GM19397 (cell line): Measurements from ENCODE around the gene FRMD6.

Experiments used
- ATAC-seq: cut with Tn5 transposase; IDR thresholded peaks from one replicate; pipeline ENCODE4 v1.9.1; 2021; ENCODE audit warnings: mild to moderate bottlenecking, moderate library complexity; ENCODE audit not compliant: unreplicated experiment

FRMD6 gene

GRCh38 chr14:51661504-51661903 lies 9.8 kb downstream of the FRMD6 start:
- no peak for ATAC-seq

- ATAC-seq: no peak
These were observed 12.1 kb downstream of the FRMD6 start for GRCh38 chr14:51663783-51664326.

- ATAC-seq: no peak
These were observed 14.4 kb downstream of the FRMD6 start for GRCh38 chr14:51666070-51666469.

- ATAC-seq: no peak
These were observed 15.1 kb downstream of the FRMD6 start for GRCh38 chr14:51666826-51667225.

GRCh38 chr14:51668870-51669269 lies 17.2 kb downstream of the FRMD6 start:
- no peak for ATAC-seq

GRCh38 chr14:51674294-51675002 lies 22.7 kb downstream of the FRMD6 start:
- no peak for ATAC-seq

- no peak for ATAC-seq
These were observed 24.8 kb downstream of the FRMD6 start for GRCh38 chr14:51676549-51676948.

GRCh38 chr14:51677266-51677665 lies 25.6 kb downstream of the FRMD6 start:
- no peak for ATAC-seq

- no peak for ATAC-seq
These were observed 26.0 kb downstream of the FRMD6 start for GRCh38 chr14:51677738-51678137.

GRCh38 chr14:51680031-51680430 lies 28.3 kb downstream of the FRMD6 start:
- no peak for ATAC-seq

- ATAC-seq: no peak
These were observed 29.7 kb downstream of the FRMD6 start for GRCh38 chr14:51681411-51681810.

- no peak for ATAC-seq
These were observed 30.7 kb downstream of the FRMD6 start for GRCh38 chr14:51682411-51682810.

- ATAC-seq: no peak
These were observed 33.0 kb downstream of the FRMD6 start for GRCh38 chr14:51684760-51685159.

GRCh38 chr14:51691176-51691575 lies 39.5 kb downstream of the FRMD6 start:
- no peak for ATAC-seq

GRCh38 chr14:51692646-51693045 lies 40.9 kb downstream of the FRMD6 start:
- ATAC-seq: no peak

- ATAC-seq: no peak
These were observed 46.1 kb downstream of the FRMD6 start for GRCh38 chr14:51697848-51698247.

- no peak for ATAC-seq
These were observed 50.2 kb downstream of the FRMD6 start for GRCh38 chr14:51701951-51702350.

GRCh38 chr14:51703787-51704186 lies 52.1 kb downstream of the FRMD6 start:
- no peak for ATAC-seq

- ATAC-seq: no peak
These were observed 52.8 kb downstream of the FRMD6 start for GRCh38 chr14:51704545-51704944.

- ATAC-seq: no peak
These were observed 55.6 kb downstream of the FRMD6 start for GRCh38 chr14:51707327-51707726.

GRCh38 chr14:51711505-51711904 lies 59.8 kb downstream of the FRMD6 start:
- ATAC-seq: no peak

- no peak for ATAC-seq
These were observed 63.5 kb downstream of the FRMD6 start for GRCh38 chr14:51715250-51715649.

- no peak for ATAC-seq
These were observed 64.0 kb downstream of the FRMD6 start for GRCh38 chr14:51715742-51716141.
